Measurements from ENCODE around the gene GPR62. TPM values are rescaled to one million over a fixed set of nuclear protein-coding genes. Genes with fewer than 3 reads are reported as not detected.

GPR62 gene
- total and polyA plus RNA-seq, 2 donors from 2014 or later = 0.09 to 0.41 TPM

GRCh38 chr3:51966016-51966415 lies 10.8 kb downstream of the GPR62 start:
- H3K9ac ChIP-seq (ENCODE audit: low read length in 3 of 3) = peak overlapping the region in 1 of 3 donors; percentile 46
- H3K9me3 ChIP-seq (ENCODE audit: control insufficient read depth in 2 of 3, insufficient read depth in 1 of 3, low read length in 3 of 3) = no peaks in the 10 kb centered on the region
- FAIRE-seq (no peak), DNase-seq (no peak)
- no peak overlapping the region for H3K27ac ChIP-seq (ENCODE audit: low read depth in 2 of 2, low read length in 2 of 2)
- H3K4me1 ChIP-seq (ENCODE audit: control insufficient read depth in 2 of 3, insufficient read depth in 2 of 3, low read depth in 1 of 3, low read length in 3 of 3) = peaks cover 0 to 10% (median 0%) of the 10 kb centered on the region in 3 donors
- peaks cover 0 to 3% (median 0%) of the 10 kb centered on the region in 3 donors for H3K36me3 ChIP-seq (ENCODE audit: control insufficient read depth in 2 of 3, insufficient read depth in 3 of 3, low read length in 3 of 3)
- intact Hi-C loops (cut with DNase I) = no loop called here
- no peak overlapping the region for H3K4me3 ChIP-seq (ENCODE audit: low read length in 3 of 3)
- TF ChIP-seq, protein P1, sequence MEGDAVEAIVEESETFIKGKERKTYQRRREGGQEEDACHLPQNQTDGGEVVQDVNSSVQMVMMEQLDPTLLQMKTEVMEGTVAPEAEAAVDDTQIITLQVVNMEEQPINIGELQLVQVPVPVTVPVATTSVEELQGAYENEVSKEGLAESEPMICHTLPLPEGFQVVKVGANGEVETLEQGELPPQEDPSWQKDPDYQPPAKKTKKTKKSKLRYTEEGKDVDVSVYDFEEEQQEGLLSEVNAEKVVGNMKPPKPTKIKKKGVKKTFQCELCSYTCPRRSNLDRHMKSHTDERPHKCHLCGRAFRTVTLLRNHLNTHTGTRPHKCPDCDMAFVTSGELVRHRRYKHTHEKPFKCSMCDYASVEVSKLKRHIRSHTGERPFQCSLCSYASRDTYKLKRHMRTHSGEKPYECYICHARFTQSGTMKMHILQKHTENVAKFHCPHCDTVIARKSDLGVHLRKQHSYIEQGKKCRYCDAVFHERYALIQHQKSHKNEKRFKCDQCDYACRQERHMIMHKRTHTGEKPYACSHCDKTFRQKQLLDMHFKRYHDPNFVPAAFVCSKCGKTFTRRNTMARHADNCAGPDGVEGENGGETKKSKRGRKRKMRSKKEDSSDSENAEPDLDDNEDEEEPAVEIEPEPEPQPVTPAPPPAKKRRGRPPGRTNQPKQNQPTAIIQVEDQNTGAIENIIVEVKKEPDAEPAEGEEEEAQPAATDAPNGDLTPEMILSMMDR (IDR thresholded peaks at IDR 0.05; ENCODE audit: borderline replicate concordance, extremely low read depth, insufficient read depth) = no peak
- H3K27me3 ChIP-seq (ENCODE audit: control insufficient read depth, insufficient read depth, low read length) = no peaks in the 10 kb centered on the region

- DNase-seq (no peak), FAIRE-seq (no peak)
- Histone ChIP-seq H3K27ac (ENCODE audit: low read depth in 2 of 2, low read length in 2 of 2) (no peak overlapping the region), H3K4me3 (ENCODE audit: low read length in 3 of 3) (peak overlapping the region; percentile 53 to 77 (median 69)), H3K36me3 (ENCODE audit: control insufficient read depth in 2 of 3, insufficient read depth in 3 of 3, low read length in 3 of 3) (peaks cover 0 to 5% (median 0%) of the 10 kb centered on the region in 3 donors), H3K9ac (ENCODE audit: low read length in 3 of 3) (peak overlapping the region in 2 of 3 donors; percentile 52 to 95), H3K4me1 (ENCODE audit: control insufficient read depth in 2 of 3, insufficient read depth in 2 of 3, low read depth in 1 of 3, low read length in 3 of 3) (peaks cover 0 to 12% (median 0%) of the 10 kb centered on the region in 3 donors), H3K27me3 (ENCODE audit: control insufficient read depth, insufficient read depth, low read length) (no peaks in the 10 kb centered on the region), H3K9me3 (ENCODE audit: control insufficient read depth in 2 of 3, insufficient read depth in 1 of 3, low read length in 3 of 3) (no peaks in the 10 kb centered on the region)
- TF ChIP-seq, protein P1 (IDR thresholded peaks at IDR 0.05; ENCODE audit: borderline replicate concordance, extremely low read depth, insufficient read depth) = no peak
- intact Hi-C loops (cut with DNase I) = no loop called here
These were observed 11.3 kb downstream of the GPR62 start for GRCh38 chr3:51966486-51966885.

GRCh38 chr3:51966922-51967383 lies 11.8 kb downstream of the GPR62 start:
- Histone ChIP-seq H3K27me3 (ENCODE audit: control insufficient read depth, insufficient read depth, low read length) (no peaks in the 10 kb centered on the region), H3K9me3 (ENCODE audit: control insufficient read depth in 2 of 3, insufficient read depth in 1 of 3, low read length in 3 of 3) (no peaks in the 10 kb centered on the region), H3K27ac (ENCODE audit: low read depth in 2 of 2, low read length in 2 of 2) (peak overlapping the region in 1 of 2 donors; percentile 11), H3K36me3 (ENCODE audit: control insufficient read depth in 2 of 3, insufficient read depth in 3 of 3, low read length in 3 of 3) (peaks cover 0 to 5% (median 0%) of the 10 kb centered on the region in 3 donors), H3K9ac (ENCODE audit: low read length in 3 of 3) (peak overlapping the region; percentile 47 to 95 (median 52)), H3K4me1 (ENCODE audit: control insufficient read depth in 2 of 3, insufficient read depth in 2 of 3, low read depth in 1 of 3, low read length in 3 of 3) (peaks cover 0 to 12% (median 0%) of the 10 kb centered on the region in 3 donors), H3K4me3 (ENCODE audit: low read length in 3 of 3) (peak overlapping the region; percentile 53 to 77 (median 69))
- intact Hi-C loops (cut with DNase I) = no loop called here
- FAIRE-seq (no peak), DNase-seq (peak in 2 of 5 donors; percentile 60 to 77)
- TF ChIP-seq, protein P1 (IDR thresholded peaks at IDR 0.05; ENCODE audit: borderline replicate concordance, extremely low read depth, insufficient read depth) = no peak
